ENCODE measurements around the gene CELF2. TPM values are rescaled to one million over a fixed set of nuclear protein-coding genes. Genes with fewer than 3 reads are reported as not detected.

CELF2 gene
- total RNA-seq, 1 experiment from 2014 or later: not detected

DNA sequence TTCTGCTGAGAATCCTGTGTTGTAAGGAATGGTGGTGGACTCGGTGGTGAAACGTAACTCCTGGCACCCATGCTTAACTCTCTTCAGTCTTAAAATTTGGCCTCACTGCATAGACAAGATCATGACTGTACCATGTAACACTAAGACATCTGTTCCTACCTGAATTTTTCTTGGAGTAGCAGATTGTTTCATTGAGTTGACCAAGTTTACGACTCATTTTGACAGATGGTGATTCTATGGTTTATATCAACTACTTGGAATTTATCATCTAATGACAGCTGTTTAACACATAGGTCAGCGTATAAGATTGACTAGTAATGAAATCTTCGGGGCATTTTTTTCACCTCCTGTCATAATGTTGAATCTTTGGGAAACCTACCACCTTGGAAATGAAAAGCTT is 184.2 kb downstream of the CELF2 start:
- Mint-ChIP-seq H3K27me3 (ENCODE audit: unreplicated experiment) (peaks cover 35% of the 10 kb centered on the region), H3K9me3 (ENCODE audit: low read depth, unreplicated experiment) (peaks cover 2% of the 10 kb centered on the region), H3K4me1 (ENCODE audit: low read depth, unreplicated experiment) (no peaks in the 10 kb centered on the region), H3K27ac (ENCODE audit: unreplicated experiment) (no peak overlapping the region), H3K36me3 (ENCODE audit: insufficient read depth, unreplicated experiment) (no peaks in the 10 kb centered on the region), H3K4me3 (ENCODE audit: low read depth, unreplicated experiment) (no peak overlapping the region)
- intact Hi-C loops (cut with micrococcal nuclease; ENCODE audit: unreplicated experiment): no loop called here
- no TSS peak for BruUV-seq (replicated peaks)
- no peak for DNase-seq
- TF ChIP-seq, protein P1, sequence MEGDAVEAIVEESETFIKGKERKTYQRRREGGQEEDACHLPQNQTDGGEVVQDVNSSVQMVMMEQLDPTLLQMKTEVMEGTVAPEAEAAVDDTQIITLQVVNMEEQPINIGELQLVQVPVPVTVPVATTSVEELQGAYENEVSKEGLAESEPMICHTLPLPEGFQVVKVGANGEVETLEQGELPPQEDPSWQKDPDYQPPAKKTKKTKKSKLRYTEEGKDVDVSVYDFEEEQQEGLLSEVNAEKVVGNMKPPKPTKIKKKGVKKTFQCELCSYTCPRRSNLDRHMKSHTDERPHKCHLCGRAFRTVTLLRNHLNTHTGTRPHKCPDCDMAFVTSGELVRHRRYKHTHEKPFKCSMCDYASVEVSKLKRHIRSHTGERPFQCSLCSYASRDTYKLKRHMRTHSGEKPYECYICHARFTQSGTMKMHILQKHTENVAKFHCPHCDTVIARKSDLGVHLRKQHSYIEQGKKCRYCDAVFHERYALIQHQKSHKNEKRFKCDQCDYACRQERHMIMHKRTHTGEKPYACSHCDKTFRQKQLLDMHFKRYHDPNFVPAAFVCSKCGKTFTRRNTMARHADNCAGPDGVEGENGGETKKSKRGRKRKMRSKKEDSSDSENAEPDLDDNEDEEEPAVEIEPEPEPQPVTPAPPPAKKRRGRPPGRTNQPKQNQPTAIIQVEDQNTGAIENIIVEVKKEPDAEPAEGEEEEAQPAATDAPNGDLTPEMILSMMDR (IDR thresholded peaks at IDR 0.05; ENCODE audit: unreplicated experiment): no peak
- CTCF ChIA-PET: no interaction called here

- intact Hi-C loops (cut with micrococcal nuclease; ENCODE audit: unreplicated experiment): no loop called here
- Mint-ChIP-seq H3K27ac (ENCODE audit: unreplicated experiment) (no peak overlapping the region), H3K9me3 (ENCODE audit: low read depth, unreplicated experiment) (peaks cover 2% of the 10 kb centered on the region), H3K36me3 (ENCODE audit: insufficient read depth, unreplicated experiment) (no peaks in the 10 kb centered on the region), H3K4me1 (ENCODE audit: low read depth, unreplicated experiment) (no peaks in the 10 kb centered on the region), H3K4me3 (ENCODE audit: low read depth, unreplicated experiment) (no peak overlapping the region), H3K27me3 (ENCODE audit: unreplicated experiment) (peaks cover 31% of the 10 kb centered on the region)
- TF ChIP-seq, protein P1 (IDR thresholded peaks at IDR 0.05; ENCODE audit: unreplicated experiment): no peak
- no TSS peak for BruUV-seq (replicated peaks)
- no peak for DNase-seq
- CTCF ChIA-PET: no interaction called here
Observed at GRCh38 chr10:11204351-11204942, 186.8 kb downstream of the CELF2 start.

- CTCF ChIA-PET: no interaction called here
- H3K9me3 Mint-ChIP-seq (ENCODE audit: low read depth, unreplicated experiment): peaks cover 2% of the 10 kb centered on the region
- TF ChIP-seq, protein P1 (IDR thresholded peaks at IDR 0.05; ENCODE audit: unreplicated experiment): no peak
- DNase-seq: no peak
- intact Hi-C loops (cut with micrococcal nuclease; ENCODE audit: unreplicated experiment): no loop called here
- H3K4me1 Mint-ChIP-seq (ENCODE audit: low read depth, unreplicated experiment): no peaks in the 10 kb centered on the region
- no peaks in the 10 kb centered on the region for H3K36me3 Mint-ChIP-seq (ENCODE audit: insufficient read depth, unreplicated experiment)
- peaks cover 23% of the 10 kb centered on the region for H3K27me3 Mint-ChIP-seq (ENCODE audit: unreplicated experiment)
- BruUV-seq (replicated peaks): no TSS peak
- H3K4me3 Mint-ChIP-seq (ENCODE audit: low read depth, unreplicated experiment): no peak overlapping the region
- no peak overlapping the region for H3K27ac Mint-ChIP-seq (ENCODE audit: unreplicated experiment)
Observed at GRCh38 chr10:11205030-11205772, 187.5 kb downstream of the CELF2 start.

DNA sequence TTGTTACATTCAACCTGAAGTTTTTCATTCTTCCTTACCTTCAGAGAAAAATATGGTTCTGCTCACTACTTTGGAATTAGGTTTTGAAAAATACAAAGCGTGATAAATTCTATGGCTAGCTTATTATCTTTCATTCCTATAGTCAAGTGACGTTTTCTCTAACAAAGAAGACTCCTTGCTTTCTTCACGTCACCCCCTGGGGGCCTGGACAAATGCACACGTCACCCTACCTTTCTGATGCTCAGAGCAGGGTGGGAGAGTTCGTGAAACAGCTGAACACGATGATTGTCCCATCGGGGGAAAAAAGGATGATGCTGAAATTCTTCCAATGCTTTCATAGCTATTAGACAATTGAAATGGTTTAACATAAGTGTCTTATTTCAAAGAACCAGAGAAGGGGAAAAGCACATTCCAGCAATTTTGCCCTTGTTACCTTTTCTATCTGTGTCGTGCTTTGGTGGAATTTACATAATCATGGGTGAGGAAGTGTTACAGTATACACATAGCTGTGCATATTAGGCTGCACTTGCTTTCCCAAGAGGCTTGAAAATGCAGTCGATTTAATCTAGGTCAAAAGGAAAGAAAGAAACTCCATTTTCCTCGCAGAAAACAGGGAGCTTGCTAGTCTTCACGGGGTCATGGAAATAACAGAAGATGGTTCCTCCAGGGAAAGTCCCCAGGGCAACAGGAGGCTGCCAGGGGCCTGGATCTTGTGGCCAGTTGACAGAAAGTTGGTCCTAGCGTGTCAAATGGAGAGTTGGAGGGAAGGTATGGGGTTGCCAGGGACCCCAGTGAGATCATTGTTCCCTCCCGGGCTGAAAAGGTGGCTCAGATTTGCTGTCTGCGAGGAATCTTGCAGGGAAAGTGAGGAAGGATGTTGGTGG is 189.2 kb downstream of the CELF2 start:
- H3K4me3 Mint-ChIP-seq (ENCODE audit: low read depth, unreplicated experiment): no peak overlapping the region
- DNase-seq: no peak
- H3K9me3 Mint-ChIP-seq (ENCODE audit: low read depth, unreplicated experiment): peaks cover 2% of the 10 kb centered on the region
- TF ChIP-seq, protein P1 (IDR thresholded peaks at IDR 0.05; ENCODE audit: unreplicated experiment): no peak
- H3K27me3 Mint-ChIP-seq (ENCODE audit: unreplicated experiment): peaks cover 8% of the 10 kb centered on the region
- no peaks in the 10 kb centered on the region for H3K36me3 Mint-ChIP-seq (ENCODE audit: insufficient read depth, unreplicated experiment)
- intact Hi-C loops (cut with micrococcal nuclease; ENCODE audit: unreplicated experiment): no loop called here
- H3K4me1 Mint-ChIP-seq (ENCODE audit: low read depth, unreplicated experiment): no peaks in the 10 kb centered on the region
- CTCF ChIA-PET: no interaction called here
- H3K27ac Mint-ChIP-seq (ENCODE audit: unreplicated experiment): no peak overlapping the region
- BruUV-seq (replicated peaks): no TSS peak
